Measurements from ENCODE around the gene PTH2R. TPM values are rescaled to one million over a fixed set of nuclear protein-coding genes. Genes with fewer than 3 reads are reported as not detected.

The PTH2R gene
- total and polyA plus RNA-seq, 2 of the 4 experiments (the other 2 are of a cell fraction), result under 0.01 TPM; not detected in 1

DNA sequence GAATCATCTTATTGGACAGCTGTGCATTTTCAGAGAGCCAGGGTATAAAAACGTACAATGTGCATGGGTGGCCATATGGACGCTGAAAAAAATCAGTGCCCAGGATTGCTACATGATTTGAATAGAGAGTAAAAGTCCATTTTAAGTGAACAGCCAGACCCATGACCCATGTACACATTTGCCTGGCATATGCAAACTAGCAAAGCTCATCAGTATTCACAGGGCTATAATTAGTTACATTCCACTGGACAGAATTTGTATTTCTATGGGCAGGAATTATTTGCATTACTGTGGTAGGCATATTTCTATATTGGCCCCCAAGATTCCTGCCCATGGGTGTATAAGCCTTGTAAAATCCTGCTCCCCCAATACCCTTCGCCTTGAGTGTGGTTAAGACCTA, 78.8 kb downstream of the PTH2R start:
- Histone ChIP-seq H2AK5ac (ENCODE audit: low read depth, low read length) (no peak overlapping the region), H2BK120ac (ENCODE audit: low read depth, low read length) (no peak overlapping the region), H4K20me1 (ENCODE audit: insufficient read depth, low read length) (no peaks in the 10 kb centered on the region), H4K8ac (ENCODE audit: low read depth in 2 of 2, low read length in 2 of 2) (no peak overlapping the region), H3K9ac (ENCODE audit: low read depth, low read length) (no peak overlapping the region), H3K27me3 (ENCODE audit: control insufficient read depth, insufficient read depth, low read length) (no peaks in the 10 kb centered on the region), H3K56ac (ENCODE audit: extremely low read depth, insufficient read depth, low read length) (no peak overlapping the region), H3K4ac (ENCODE audit: low read depth, low read length) (no peak overlapping the region), H3K23ac (ENCODE audit: low read depth, low read length) (no peak overlapping the region), H2BK20ac (ENCODE audit: low read depth, low read length) (no peak overlapping the region), H3K79me1 (ENCODE audit: low read depth in 1 of 2, low read length in 2 of 2) (no peaks in the 10 kb centered on the region), H4K91ac (ENCODE audit: insufficient read depth, low read depth, low read length) (no peak overlapping the region), H2AFZ (replicated peaks; ENCODE audit: low read length, poor library complexity) (no peak overlapping the region), H2AK9ac (replicated peaks; ENCODE audit: low read depth, low read length, poor library complexity) (no peak overlapping the region), H3K18ac (ENCODE audit: low read depth, low read length) (no peak overlapping the region), H3K4me3 (ENCODE audit: insufficient read depth, low read depth, low read length) (no peak overlapping the region), H2BK15ac (ENCODE audit: low read depth, low read length) (no peak overlapping the region), H3K9me3 (ENCODE audit: control insufficient read depth, insufficient read depth, low read length) (peaks cover 17% of the 10 kb centered on the region), H3K4me2 (ENCODE audit: low read depth, low read length) (no peak overlapping the region), H3K36me3 (ENCODE audit: control insufficient read depth, insufficient read depth, low read length) (no peaks in the 10 kb centered on the region), H4K5ac (ENCODE audit: low read depth, low read length) (no peak overlapping the region), H3K14ac (replicated peaks; ENCODE audit: low read depth, low read length) (no peak overlapping the region), H2BK5ac (ENCODE audit: low read depth, low read length, poor library complexity, severe bottlenecking) (no peak overlapping the region), H3K9me1 (ENCODE audit: insufficient read depth, low read length) (no peaks in the 10 kb centered on the region), H3K4me1 (ENCODE audit: control insufficient read depth, insufficient read depth, low read length) (no peaks in the 10 kb centered on the region), H3K27ac (ENCODE audit: insufficient read depth, low read length) (no peak overlapping the region)
- intact Hi-C loops (cut with micrococcal nuclease) (no loop called here), dilution Hi-C loops (cut with HindIII; ENCODE audit: low sequenced_read_pairs, unreplicated experiment) (no loop called here), in situ Hi-C loops (cut with MboI; ENCODE audit: low sequenced_read_pairs) (no loop called here)
- DNase-seq, result no peak
- TF ChIP-seq MAZ (IDR thresholded peaks at IDR 0.05; ENCODE audit: borderline replicate concordance, low read depth, low read length), result no peak
- TF ChIP-seq, protein P1, sequence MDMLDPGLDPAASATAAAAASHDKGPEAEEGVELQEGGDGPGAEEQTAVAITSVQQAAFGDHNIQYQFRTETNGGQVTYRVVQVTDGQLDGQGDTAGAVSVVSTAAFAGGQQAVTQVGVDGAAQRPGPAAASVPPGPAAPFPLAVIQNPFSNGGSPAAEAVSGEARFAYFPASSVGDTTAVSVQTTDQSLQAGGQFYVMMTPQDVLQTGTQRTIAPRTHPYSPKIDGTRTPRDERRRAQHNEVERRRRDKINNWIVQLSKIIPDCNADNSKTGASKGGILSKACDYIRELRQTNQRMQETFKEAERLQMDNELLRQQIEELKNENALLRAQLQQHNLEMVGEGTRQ (IDR thresholded peaks at IDR 0.05; ENCODE audit: low read depth, low read length), result no peak
- TF ChIP-seq, protein P2, sequence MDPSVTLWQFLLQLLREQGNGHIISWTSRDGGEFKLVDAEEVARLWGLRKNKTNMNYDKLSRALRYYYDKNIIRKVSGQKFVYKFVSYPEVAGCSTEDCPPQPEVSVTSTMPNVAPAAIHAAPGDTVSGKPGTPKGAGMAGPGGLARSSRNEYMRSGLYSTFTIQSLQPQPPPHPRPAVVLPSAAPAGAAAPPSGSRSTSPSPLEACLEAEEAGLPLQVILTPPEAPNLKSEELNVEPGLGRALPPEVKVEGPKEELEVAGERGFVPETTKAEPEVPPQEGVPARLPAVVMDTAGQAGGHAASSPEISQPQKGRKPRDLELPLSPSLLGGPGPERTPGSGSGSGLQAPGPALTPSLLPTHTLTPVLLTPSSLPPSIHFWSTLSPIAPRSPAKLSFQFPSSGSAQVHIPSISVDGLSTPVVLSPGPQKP (IDR thresholded peaks at IDR 0.05; ENCODE audit: borderline replicate concordance, low read depth, low read length), result no peak
- TF ChIP-seq BHLHE40 (IDR thresholded peaks at IDR 0.05; ENCODE audit: low read depth, low read length), result no peak
- no peak for TF ChIP-seq RAD21 (IDR thresholded peaks at IDR 0.05; ENCODE audit: low read length)
- no peak for TF ChIP-seq POLR2A (IDR thresholded peaks at IDR 0.05; ENCODE audit: low read depth, low read length)
- no peak for TF ChIP-seq NFE2L2 (IDR thresholded peaks at IDR 0.05; ENCODE audit: low read depth, low read length)
- no peak for TF ChIP-seq CEBPB (IDR thresholded peaks at IDR 0.05; ENCODE audit: low read depth, low read length)
- TF ChIP-seq RCOR1 (IDR thresholded peaks at IDR 0.05; ENCODE audit: insufficient replicate concordance, low read length), result no peak
- TF ChIP-seq, protein P3, sequence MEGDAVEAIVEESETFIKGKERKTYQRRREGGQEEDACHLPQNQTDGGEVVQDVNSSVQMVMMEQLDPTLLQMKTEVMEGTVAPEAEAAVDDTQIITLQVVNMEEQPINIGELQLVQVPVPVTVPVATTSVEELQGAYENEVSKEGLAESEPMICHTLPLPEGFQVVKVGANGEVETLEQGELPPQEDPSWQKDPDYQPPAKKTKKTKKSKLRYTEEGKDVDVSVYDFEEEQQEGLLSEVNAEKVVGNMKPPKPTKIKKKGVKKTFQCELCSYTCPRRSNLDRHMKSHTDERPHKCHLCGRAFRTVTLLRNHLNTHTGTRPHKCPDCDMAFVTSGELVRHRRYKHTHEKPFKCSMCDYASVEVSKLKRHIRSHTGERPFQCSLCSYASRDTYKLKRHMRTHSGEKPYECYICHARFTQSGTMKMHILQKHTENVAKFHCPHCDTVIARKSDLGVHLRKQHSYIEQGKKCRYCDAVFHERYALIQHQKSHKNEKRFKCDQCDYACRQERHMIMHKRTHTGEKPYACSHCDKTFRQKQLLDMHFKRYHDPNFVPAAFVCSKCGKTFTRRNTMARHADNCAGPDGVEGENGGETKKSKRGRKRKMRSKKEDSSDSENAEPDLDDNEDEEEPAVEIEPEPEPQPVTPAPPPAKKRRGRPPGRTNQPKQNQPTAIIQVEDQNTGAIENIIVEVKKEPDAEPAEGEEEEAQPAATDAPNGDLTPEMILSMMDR (conservative IDR thresholded peaks at IDR 0.05; ENCODE audit: low read depth, low read length), result no peak
- TF ChIP-seq RFX5 (IDR thresholded peaks at IDR 0.05; ENCODE audit: low read depth, low read length), result no peak
- no peak for TF ChIP-seq MAFK (IDR thresholded peaks at IDR 0.05; ENCODE audit: low read depth, low read length)
- no peak for TF ChIP-seq SMC3 (IDR thresholded peaks at IDR 0.05; ENCODE audit: low read depth, low read length)
- TF ChIP-seq CHD1 (IDR thresholded peaks at IDR 0.05; ENCODE audit: low read depth, low read length), result no peak
- TF ChIP-seq FOS (IDR thresholded peaks at IDR 0.05; ENCODE audit: low read depth, low read length), result no peak
- TF ChIP-seq MXI1 (IDR thresholded peaks at IDR 0.05; ENCODE audit: borderline replicate concordance, low read depth, low read length), result no peak
- POLR2A ChIA-PET (ENCODE audit: unreplicated experiment), result no interaction called here
- CTCF ChIA-PET, result no interaction called here
- no peak for ATAC-seq (ENCODE audit: low read depth)
- BruUV-seq (replicated peaks), result no TSS peak
- no CpG with 5 or more reads among the region's 3 CpGs for WGBS, 2 experiments (ENCODE audit: extremely low coverage in 2 of 2, insufficient read length in 1 of 2)

Data from IMR-90 (cell line).